Neural cell (in vitro differentiated cells): ENCODE measurements around the gene ACSS3. TPM values are rescaled to one million over a fixed set of nuclear protein-coding genes. Genes with fewer than 3 reads are reported as not detected.

Experiments
- H2AFZ ChIP-seq: fragments of 200-600, 300-800 bp; sonication (generic), shearing (Covaris generic); 2 replicates; pipeline ENCODE4 v1.6.0; 2014; ENCODE audit warnings: low read depth, mild to moderate bottlenecking, antibody characterized with exemption, low read length, moderate library complexity
- H3F3A ChIP-seq: fragments of 200-600 bp; shearing (Covaris generic); 2 replicates; pipeline ENCODE4 v1.6.1; 2016; ENCODE audit warnings: mild to moderate bottlenecking, moderate library complexity, mixed read lengths, antibody characterized with exemption, low read length; ENCODE audit not compliant: insufficient read depth, poor library complexity, severe bottlenecking
- H3K27ac ChIP-seq: fragments of 200-600, 300-800 bp; sonication (generic), shearing (Covaris generic); 2 replicates; pipeline ENCODE4 v1.5.1; 2014; ENCODE audit warnings: mild to moderate bottlenecking, low read length, moderate library complexity
- H3K27me3 ChIP-seq: fragments of 300-800, 200-600 bp; sonication (generic), shearing (Covaris generic); 2 replicates; pipeline ENCODE4 v1.6.0; 2014; ENCODE audit warnings: mild to moderate bottlenecking, low read depth, low read length, moderate library complexity; ENCODE audit not compliant: insufficient read depth
- H3K36me3 ChIP-seq: fragments of 300-800, 200-600 bp; sonication (generic), shearing (Covaris generic); 2 replicates; pipeline ENCODE4 v1.5.1; 2014; ENCODE audit warnings: mild to moderate bottlenecking, antibody characterized with exemption, low read length, moderate library complexity; ENCODE audit not compliant: insufficient read depth
- H3K4me2 ChIP-seq: fragments of 300-800, 200-600 bp; sonication (generic), shearing (Covaris generic); 2 replicates; pipeline ENCODE4 v1.6.0; 2014; ENCODE audit warnings: mild to moderate bottlenecking, low read length
- H3K4me3 ChIP-seq: fragments of 300-800, 200-600 bp; sonication (generic), shearing (Covaris generic); 2 replicates; pipeline ENCODE4 v1.5.1; 2014; ENCODE audit warnings: mild to moderate bottlenecking, low read length, moderate library complexity
- H3K79me2 ChIP-seq: fragments of 200-600 bp; shearing (Covaris generic); replicated peaks from 2 replicates; pipeline ENCODE4 v1.6.0; 2014; ENCODE audit warnings: mild to moderate bottlenecking, low read length, moderate library complexity; ENCODE audit not compliant: insufficient read depth
- H3K9ac ChIP-seq: fragments of 300-800, 200-600 bp; sonication (generic), shearing (Covaris generic); 2 replicates; pipeline ENCODE4 v1.6.1; 2016; ENCODE audit warnings: mild to moderate bottlenecking, low read length, mixed read lengths
- H3K9me2 ChIP-seq: fragments of 200-600 bp; shearing (Covaris generic); 2 replicates; pipeline ENCODE4 v1.6.1; 2016; ENCODE audit warnings: mild to moderate bottlenecking, low read length, mixed read lengths; ENCODE audit not compliant: insufficient read depth
- H3K9me3 ChIP-seq: fragments of 200-600, 300-800 bp; sonication (generic), shearing (Covaris generic); 2 replicates; pipeline ENCODE4 v1.6.1; 2016; ENCODE audit warnings: mild to moderate bottlenecking, mixed run types, low read length, moderate library complexity, mixed read lengths
- H4K20me1 ChIP-seq: fragments of 200-600 bp; shearing (Covaris generic); 2 replicates; pipeline ENCODE4 v1.6.1; 2016; ENCODE audit warnings: mild to moderate bottlenecking, mixed run types; ENCODE audit not compliant: insufficient read depth
- CTCF ChIP-seq: fragments of 450-650 bp; IDR thresholded peaks from 2 replicates; pipeline ENCODE4 v1.5.1; 2014; ENCODE audit warnings: antibody characterized with exemption, mild to moderate bottlenecking, moderate library complexity; ENCODE audit not compliant: poor library complexity, severe bottlenecking
- EP300 ChIP-seq: fragments of 450-650 bp; conservative IDR thresholded peaks from 2 replicates; pipeline ENCODE4 v1.6.1; 2014; ENCODE audit warnings: antibody characterized with exemption, mild to moderate bottlenecking, moderate library complexity; ENCODE audit not compliant: poor library complexity, severe bottlenecking
- EZH2 ChIP-seq: fragments of 200-600, 300-800 bp; shearing (Covaris generic), sonication (generic); IDR thresholded peaks from 2 replicates; pipeline ENCODE4 v1.6.1; 2014; ENCODE audit warnings: antibody characterized with exemption, low read length, borderline replicate concordance, mild to moderate bottlenecking; ENCODE audit not compliant: insufficient read depth, poor library complexity, severe bottlenecking
- MXI1 ChIP-seq: fragments of 450-650 bp; conservative IDR thresholded peaks from 2 replicates; pipeline ENCODE4 v1.6.1; 2014; ENCODE audit warnings: antibody characterized with exemption, mild to moderate bottlenecking; ENCODE audit not compliant: poor library complexity, severe bottlenecking
- POLR2AphosphoS5 ChIP-seq: IDR thresholded peaks from 2 replicates; pipeline ENCODE4 v1.6.1; 2012
- RAD21 ChIP-seq: fragments of 450-650 bp; conservative IDR thresholded peaks from 2 replicates; pipeline ENCODE4 v1.6.1; 2014; ENCODE audit warnings: antibody characterized with exemption, mild to moderate bottlenecking, moderate library complexity
- REST ChIP-seq: IDR thresholded peaks from 2 replicates; pipeline ENCODE4 v1.6.1; 2012; ENCODE audit warnings: borderline replicate concordance
- SMC3 ChIP-seq: fragments of 450-650 bp; conservative IDR thresholded peaks from 2 replicates; pipeline ENCODE4 v1.6.1; 2014; ENCODE audit warnings: antibody characterized with exemption, mild to moderate bottlenecking, moderate library complexity; ENCODE audit not compliant: poor library complexity
- TAF1 ChIP-seq: IDR thresholded peaks from 2 replicates; pipeline ENCODE4 v1.6.1; 2012; ENCODE audit warnings: low read depth
- polyA plus RNA-seq: library from polyadenylated mRNA; depleted of rRNA; stranded (reverse); fragments of >200 nt; gene quantifications from 2 replicates; pipeline ENCODE4 v1.2.3, GENCODE V29; 2014

ACSS3 gene
- polyA plus RNA-seq, 1 donor from 2014 or later = 0.31 TPM

GRCh38 chr12:81078469-81079196 is 754 bp downstream of the ACSS3 start:
- Histone ChIP-seq H3K27me3 (peaks cover 20% of the 10 kb centered on the region), H3K9me2 (no peaks in the 10 kb centered on the region), H3K9ac (no peak overlapping the region), H3K27ac (no peak overlapping the region), H3K79me2 (no peaks in the 10 kb centered on the region), H3F3A (no peaks in the 10 kb centered on the region), H3K9me3 (no peaks in the 10 kb centered on the region), H4K20me1 (no peaks in the 10 kb centered on the region), H3K4me3 (no peak overlapping the region), H3K36me3 (no peaks in the 10 kb centered on the region), H2AFZ (no peak overlapping the region), H3K4me2 (no peak overlapping the region)
- TF ChIP-seq TAF1 (no peak), EP300 (no peak), CTCF (no peak), RAD21 (no peak), EZH2 (no peak), POLR2AphosphoS5 (no peak), REST (no peak), MXI1 (no peak), SMC3 (no peak)

- Histone ChIP-seq H3F3A (no peaks in the 10 kb centered on the region), H3K36me3 (no peaks in the 10 kb centered on the region), H4K20me1 (no peaks in the 10 kb centered on the region), H3K27me3 (peaks cover 20% of the 10 kb centered on the region), H3K27ac (no peak overlapping the region), H3K79me2 (no peaks in the 10 kb centered on the region), H2AFZ (no peak overlapping the region), H3K9me2 (no peaks in the 10 kb centered on the region), H3K9ac (no peak overlapping the region), H3K4me3 (no peak overlapping the region), H3K4me2 (no peak overlapping the region), H3K9me3 (no peaks in the 10 kb centered on the region)
- TF ChIP-seq EP300 = no peak
- no peak for TF ChIP-seq SMC3
- no peak for TF ChIP-seq EZH2
- TF ChIP-seq REST = no peak
- no peak for TF ChIP-seq CTCF
- TF ChIP-seq MXI1 = no peak
- TF ChIP-seq POLR2AphosphoS5 = no peak
- TF ChIP-seq RAD21 = no peak
- TF ChIP-seq TAF1 = no peak
Observed at GRCh38 chr12:81079280-81080076, 1.6 kb downstream of the ACSS3 start.
